ENCODE data around the gene DLG5. TPM values are rescaled to one million over a fixed set of nuclear protein-coding genes. Genes with fewer than 3 reads are reported as not detected.

Gene DLG5
- total RNA-seq, 1 experiment from 2014 or later = 51.0 TPM

GRCh38 chr10:77788496-77789010, 138.0 kb downstream of the DLG5 start:
- BruUV-seq (replicated peaks) = no TSS peak
- Mint-ChIP-seq H3K9me3 (ENCODE audit: low read depth, unreplicated experiment) (no peaks in the 10 kb centered on the region), H3K4me3 (ENCODE audit: low read depth, unreplicated experiment) (no peak overlapping the region), H3K36me3 (ENCODE audit: insufficient read depth, unreplicated experiment) (peaks cover 4% of the 10 kb centered on the region), H3K27me3 (ENCODE audit: unreplicated experiment) (no peaks in the 10 kb centered on the region), H3K27ac (ENCODE audit: unreplicated experiment) (no peak overlapping the region), H3K4me1 (ENCODE audit: low read depth, unreplicated experiment) (no peaks in the 10 kb centered on the region)
- intact Hi-C loops (cut with micrococcal nuclease; ENCODE audit: unreplicated experiment) = no loop called here
- CTCF ChIA-PET = no interaction called here
- TF ChIP-seq CTCF (IDR thresholded peaks at IDR 0.05; ENCODE audit: unreplicated experiment) = no peak
- DNase-seq = no peak

DNA sequence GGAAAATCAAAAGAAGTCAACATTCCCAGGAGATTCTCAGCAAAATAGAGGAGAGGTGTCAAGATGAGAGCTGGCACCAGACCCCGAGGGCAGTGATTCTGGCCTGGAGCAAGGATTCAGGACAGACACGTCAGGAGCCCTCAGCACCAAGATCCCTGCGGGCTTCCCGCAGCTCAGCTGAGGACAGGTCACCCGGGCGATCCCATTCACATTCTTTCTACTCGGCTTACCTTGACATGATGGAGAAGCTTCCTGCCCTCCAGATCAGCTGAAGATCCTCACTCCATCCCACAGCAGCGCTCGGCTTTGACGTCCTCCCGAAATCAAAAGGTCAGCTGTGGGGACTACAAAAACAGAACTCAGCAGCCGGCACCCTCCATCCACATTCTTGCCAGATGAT, 139.1 kb downstream of the DLG5 start:
- Mint-ChIP-seq H3K9me3 (ENCODE audit: low read depth, unreplicated experiment) (no peaks in the 10 kb centered on the region), H3K36me3 (ENCODE audit: insufficient read depth, unreplicated experiment) (peaks cover 4% of the 10 kb centered on the region), H3K4me1 (ENCODE audit: low read depth, unreplicated experiment) (no peaks in the 10 kb centered on the region), H3K27me3 (ENCODE audit: unreplicated experiment) (no peaks in the 10 kb centered on the region), H3K4me3 (ENCODE audit: low read depth, unreplicated experiment) (no peak overlapping the region), H3K27ac (ENCODE audit: unreplicated experiment) (no peak overlapping the region)
- TF ChIP-seq CTCF (IDR thresholded peaks at IDR 0.05; ENCODE audit: unreplicated experiment) = no peak
- no peak for DNase-seq
- CTCF ChIA-PET = no interaction called here
- intact Hi-C loops (cut with micrococcal nuclease; ENCODE audit: unreplicated experiment) = no loop called here
- no TSS peak for BruUV-seq (replicated peaks)

DNA sequence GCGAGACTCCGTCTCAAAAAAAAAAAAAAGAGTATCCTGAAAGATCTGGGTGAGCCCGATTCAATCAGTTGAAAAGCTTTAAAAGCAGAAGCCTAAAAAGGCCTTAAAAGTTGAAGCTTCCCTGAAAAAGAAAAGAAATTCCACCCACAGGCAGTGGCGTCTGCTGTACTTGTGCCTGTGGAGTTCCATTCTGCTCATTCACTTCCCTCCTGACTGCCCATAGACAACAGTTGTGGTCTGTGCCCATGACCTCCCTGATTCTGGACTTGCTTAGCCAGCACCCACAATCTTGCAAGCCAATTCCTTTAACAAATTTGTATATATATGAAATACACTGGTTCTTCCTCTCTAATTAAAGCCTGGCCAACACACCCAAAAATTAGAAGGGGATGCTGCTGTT, 141.7 kb downstream of the DLG5 start:
- no peaks in the 10 kb centered on the region for H3K27me3 Mint-ChIP-seq (ENCODE audit: unreplicated experiment)
- no peak for TF ChIP-seq CTCF (IDR thresholded peaks at IDR 0.05; ENCODE audit: unreplicated experiment)
- intact Hi-C loops (cut with micrococcal nuclease; ENCODE audit: unreplicated experiment) = no loop called here
- CTCF ChIA-PET = no interaction called here
- H3K4me3 Mint-ChIP-seq (ENCODE audit: low read depth, unreplicated experiment) = no peak overlapping the region
- H3K27ac Mint-ChIP-seq (ENCODE audit: unreplicated experiment) = no peak overlapping the region
- BruUV-seq (replicated peaks) = no TSS peak
- H3K9me3 Mint-ChIP-seq (ENCODE audit: low read depth, unreplicated experiment) = no peaks in the 10 kb centered on the region
- no peak for DNase-seq
- H3K36me3 Mint-ChIP-seq (ENCODE audit: insufficient read depth, unreplicated experiment) = peaks cover 4% of the 10 kb centered on the region
- H3K4me1 Mint-ChIP-seq (ENCODE audit: low read depth, unreplicated experiment) = no peaks in the 10 kb centered on the region

DNA sequence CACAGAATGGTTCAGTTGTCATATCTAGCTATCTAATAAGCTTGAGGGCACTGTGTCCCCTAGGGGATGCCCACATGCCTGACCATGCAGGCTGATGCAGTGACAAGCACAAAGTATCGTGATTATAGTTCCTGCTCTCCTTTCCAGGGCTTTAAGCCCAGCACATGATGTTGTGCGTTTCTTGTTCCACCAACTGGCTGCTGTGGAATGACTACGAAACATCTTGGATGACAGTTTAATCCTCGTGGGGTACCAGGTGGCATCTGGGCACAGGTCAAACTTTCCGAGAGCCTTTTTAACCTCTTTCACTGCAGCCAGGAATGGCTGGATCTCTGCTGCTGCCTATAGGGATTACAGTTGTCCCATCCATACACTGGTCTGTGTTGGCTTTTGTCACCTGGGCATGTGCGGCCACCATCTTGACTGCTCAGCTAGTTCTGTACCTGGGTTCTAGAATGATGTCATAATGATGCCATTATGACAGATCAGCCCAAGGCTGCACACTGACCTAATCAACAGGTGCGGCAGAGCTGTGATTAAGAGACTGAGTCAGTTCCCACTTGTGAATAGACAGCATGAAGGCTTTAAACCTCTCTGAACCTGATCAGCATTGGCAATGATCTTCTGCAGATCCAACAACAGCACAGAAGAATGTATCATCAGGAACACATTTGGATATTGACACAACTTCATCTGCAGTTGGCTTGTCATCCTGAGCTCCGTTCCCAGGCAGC, 144.1 kb downstream of the DLG5 start:
- no peak overlapping the region for H3K27ac Mint-ChIP-seq (ENCODE audit: unreplicated experiment)
- no peak for TF ChIP-seq CTCF (IDR thresholded peaks at IDR 0.05; ENCODE audit: unreplicated experiment)
- H3K4me3 Mint-ChIP-seq (ENCODE audit: low read depth, unreplicated experiment) = no peak overlapping the region
- no peak for DNase-seq
- CTCF ChIA-PET = no interaction called here
- H3K27me3 Mint-ChIP-seq (ENCODE audit: unreplicated experiment) = no peaks in the 10 kb centered on the region
- intact Hi-C loops (cut with micrococcal nuclease; ENCODE audit: unreplicated experiment) = no loop called here
- no peaks in the 10 kb centered on the region for H3K9me3 Mint-ChIP-seq (ENCODE audit: low read depth, unreplicated experiment)
- H3K4me1 Mint-ChIP-seq (ENCODE audit: low read depth, unreplicated experiment) = no peaks in the 10 kb centered on the region
- BruUV-seq (replicated peaks) = no TSS peak
- H3K36me3 Mint-ChIP-seq (ENCODE audit: insufficient read depth, unreplicated experiment) = no peaks in the 10 kb centered on the region

Measured in Calu3 (cell line).